ENCODE results near the gene USP6. TPM values are rescaled to one million over a fixed set of nuclear protein-coding genes. Genes with fewer than 3 reads are reported as not detected.
"Not testable (repeated sequence)": the region's sequence is repeated elsewhere in the genome, so short reads cannot be mapped to it uniquely, and the experiment has no call there.

USP6 gene
- under 1 TPM; 0.08 to 0.12 TPM for total RNA-seq
- long read RNA-seq: 0 reads

DNA sequence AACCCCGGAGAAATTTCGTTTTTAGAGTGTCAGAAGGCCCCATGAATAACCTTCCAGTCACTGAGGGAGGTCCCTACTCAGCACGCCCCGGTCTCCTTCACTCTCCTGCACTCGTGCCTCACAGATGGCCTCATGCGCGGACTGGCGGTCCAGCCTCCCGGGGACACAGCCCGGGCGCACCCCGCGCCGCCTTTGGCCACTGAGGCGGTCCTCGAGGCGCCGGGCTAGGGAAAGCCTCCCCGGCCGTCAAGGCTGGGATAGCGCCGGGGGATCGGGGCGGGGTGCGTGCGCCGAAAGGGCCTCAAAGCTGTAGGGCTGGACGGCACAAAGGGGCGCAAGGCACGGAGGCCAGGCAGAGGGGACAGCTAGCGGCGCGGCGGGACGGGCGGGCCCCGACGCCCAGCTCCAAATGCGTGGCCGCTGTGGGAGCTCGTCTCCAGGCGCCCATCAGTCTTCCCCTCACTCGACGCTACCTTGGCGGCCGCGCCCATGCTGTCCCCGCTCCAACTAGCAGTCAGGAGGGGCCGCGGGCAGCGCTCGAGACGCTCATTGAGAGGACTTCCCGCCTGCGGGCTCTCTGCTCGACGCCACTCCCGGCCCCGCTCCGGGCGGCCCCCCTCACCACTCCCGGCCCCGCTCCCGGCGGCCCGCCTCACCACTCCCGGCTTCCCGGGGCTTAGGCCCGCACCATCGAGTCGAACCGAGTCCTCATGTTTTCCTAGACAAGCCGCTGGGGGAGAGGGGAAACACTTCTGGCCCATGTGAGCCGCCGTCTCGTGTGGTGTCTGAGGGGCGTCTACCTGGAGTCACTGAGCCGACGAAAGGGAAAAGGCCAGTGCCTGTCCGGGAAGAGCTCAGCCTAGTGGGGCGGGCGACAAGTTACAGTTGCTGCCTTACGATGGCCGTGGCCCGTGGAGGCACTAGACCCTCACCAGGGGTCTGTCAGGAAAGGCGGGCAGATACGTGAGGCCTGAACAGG is at the start of gene USP6:
USP6 (plus strand) TSS at position 360 of the 979 bp plus-strand sequence. CDS start 14,336 bp downstream, outside the sequence.
- intact Hi-C loops (cut with DNase I, micrococcal nuclease): no loop called here
- no peak for ATAC-seq
- DNase-seq: no peak

DNA sequence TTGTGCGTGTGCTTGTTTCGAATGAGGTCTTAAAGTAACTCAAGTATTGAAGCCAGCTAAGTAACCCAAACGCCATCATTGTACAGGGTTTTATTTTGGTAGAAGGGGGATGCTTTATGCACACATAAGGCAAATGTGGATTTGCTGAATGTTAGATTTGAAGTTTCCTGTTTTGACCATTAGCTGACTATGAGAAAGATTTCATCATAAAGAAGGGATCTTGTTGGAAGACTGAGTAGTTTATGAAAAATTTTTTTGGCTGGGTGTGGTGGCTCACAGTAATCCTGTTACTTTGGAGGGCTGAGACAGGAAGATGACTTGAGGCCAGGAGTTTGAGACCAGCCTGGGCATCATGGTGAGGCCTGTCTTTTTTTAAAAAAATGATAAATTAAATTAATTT is 47.6 kb upstream of the USP6 start:
- ATAC-seq: no peak
- DNase-seq: no peak
- intact Hi-C loops (cut with DNase I, micrococcal nuclease): no loop called here

DNA sequence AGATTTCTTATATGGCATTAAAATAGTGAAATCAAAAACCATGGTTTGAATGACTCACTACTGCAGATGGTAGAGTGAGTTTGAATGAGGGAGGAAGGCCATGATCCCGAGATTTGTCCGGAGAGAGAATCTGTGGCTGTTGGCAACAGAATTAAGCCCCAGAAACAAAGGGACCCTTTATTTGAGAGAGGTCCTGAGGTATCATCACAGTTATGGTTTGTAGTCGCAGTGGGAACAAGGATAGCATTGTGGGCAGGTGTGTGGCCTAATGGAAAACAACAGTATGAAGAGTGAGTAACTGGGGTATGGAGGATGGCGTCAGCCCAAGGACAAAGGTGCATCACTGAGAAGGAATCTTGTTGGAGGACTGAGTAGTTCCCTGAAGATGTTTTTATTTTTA is 46.1 kb upstream of the USP6 start:
- no peak for ATAC-seq
- intact Hi-C loops (cut with DNase I, micrococcal nuclease): no loop called here
- no peak for DNase-seq

DNA sequence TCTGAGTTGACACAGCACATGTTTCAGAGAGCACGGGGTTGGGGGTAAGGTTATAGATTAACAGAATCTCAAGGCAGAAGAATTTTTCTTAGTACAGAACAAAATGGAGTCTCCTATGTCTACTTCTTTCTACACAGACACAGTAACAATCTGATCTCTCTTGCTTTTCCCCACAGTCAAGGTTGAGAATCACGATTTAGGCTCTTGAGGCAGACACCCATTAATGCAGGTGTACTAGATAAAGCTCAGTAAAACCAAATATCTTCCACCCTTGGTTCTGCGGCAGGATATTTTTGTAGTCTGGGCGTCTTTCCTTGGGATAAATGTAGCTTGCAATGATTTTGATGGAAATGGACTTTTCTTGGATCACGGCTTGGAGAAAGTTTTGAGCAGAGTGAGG is 40.4 kb upstream of the USP6 start:
- intact Hi-C loops (cut with DNase I, micrococcal nuclease); DNase-seq; ATAC-seq: not testable (repeated sequence)

DNA sequence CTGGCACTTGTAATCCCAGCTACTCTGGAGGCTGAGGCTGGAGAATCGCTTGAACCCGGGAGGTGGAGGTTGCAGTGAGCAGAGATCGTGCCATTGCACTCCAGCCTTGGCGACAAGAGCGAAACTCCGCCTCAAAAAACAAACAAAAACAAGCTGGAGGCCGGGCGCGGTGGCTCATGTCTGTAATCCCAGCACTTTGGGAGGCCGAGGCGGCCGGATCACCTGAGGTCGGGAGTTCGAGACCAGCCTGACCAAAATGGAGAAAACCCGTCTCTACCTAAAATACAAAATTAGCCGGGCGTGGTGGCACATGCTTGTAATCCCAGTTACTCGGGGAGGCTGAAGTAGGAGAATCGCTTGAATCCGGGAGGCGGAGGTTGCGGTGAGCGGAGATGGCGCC is 38.6 kb upstream of the USP6 start:
- peak in 1 of 2 donors; percentile 9 for DNase-seq
- ATAC-seq; intact Hi-C loops (cut with DNase I, micrococcal nuclease): not testable (repeated sequence)

DNA sequence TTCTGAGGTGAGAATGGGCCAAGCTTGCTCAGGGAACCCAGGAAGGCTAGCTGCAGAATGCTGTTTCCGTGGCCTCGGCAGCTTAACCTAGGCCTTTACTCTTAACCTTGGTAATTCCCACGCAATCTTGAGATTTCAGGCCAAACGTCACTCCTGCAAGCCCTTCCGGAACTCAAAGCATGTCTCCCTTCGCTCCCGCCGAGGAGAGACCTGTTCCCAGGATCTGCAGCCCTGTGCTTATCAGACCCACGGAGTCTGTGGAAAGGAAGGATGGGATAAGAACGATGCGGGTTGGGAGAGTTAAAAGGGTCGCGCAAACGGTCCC is 38.1 kb upstream of the USP6 start:
- DNase-seq (no peak), ATAC-seq (peak; percentile 3)
- intact Hi-C loops (cut with DNase I, micrococcal nuclease): no loop called here

DNA sequence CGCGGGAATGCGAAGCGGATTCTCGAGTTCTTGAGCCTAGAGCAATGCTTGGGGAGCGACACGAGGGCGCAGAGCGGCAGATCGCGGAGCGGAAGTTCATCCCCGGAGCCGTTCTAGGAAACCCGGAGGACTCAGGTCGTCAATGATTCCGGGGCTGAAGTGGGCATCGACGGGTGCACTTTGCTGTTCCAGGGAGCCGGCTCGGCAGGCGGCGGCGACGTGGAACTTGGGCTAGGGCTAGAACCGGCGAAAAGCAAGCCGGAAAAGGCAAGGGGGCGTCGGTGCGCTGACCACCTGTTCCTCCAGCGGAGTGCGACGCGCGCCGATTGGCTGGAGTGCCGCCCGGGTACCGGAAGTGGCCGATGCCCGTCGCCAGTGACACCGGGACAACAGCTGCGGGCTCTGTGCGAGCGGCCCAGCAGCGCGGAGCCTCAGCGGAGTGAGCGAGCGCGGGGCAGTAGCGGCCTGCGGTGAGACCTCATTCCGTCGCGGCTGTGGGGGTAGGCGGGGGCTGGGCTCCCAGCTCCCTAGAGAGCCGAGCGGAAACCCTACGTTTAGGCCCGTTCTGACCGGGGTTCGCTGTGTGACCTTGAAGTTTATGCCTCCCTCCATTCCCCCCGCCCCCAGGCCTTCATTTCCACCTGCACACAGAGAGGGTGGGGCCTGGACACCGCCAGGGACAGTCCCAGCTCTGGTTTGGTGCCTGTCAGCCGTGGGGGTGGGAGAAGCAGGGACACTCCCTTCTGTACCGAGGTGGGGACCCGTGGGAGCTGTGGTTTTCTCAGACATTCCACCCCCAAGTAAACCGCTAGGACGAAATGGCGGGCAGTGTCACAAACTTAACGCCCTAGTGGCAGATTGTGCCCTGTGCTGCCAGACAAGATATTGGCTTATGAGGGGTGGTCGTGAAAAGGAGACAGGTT is 37.5 kb upstream of the USP6 start, which contains the start of gene ZFP3:
ZFP3 (plus strand) TSS at position 362 of the 923 bp plus-strand sequence. CDS start 13,038 bp downstream, outside the sequence.
- peak; percentile 97 for ATAC-seq
- intact Hi-C loops (cut with DNase I, micrococcal nuclease): no loop called here
- DNase-seq: peak; percentile 86 to 89

DNA sequence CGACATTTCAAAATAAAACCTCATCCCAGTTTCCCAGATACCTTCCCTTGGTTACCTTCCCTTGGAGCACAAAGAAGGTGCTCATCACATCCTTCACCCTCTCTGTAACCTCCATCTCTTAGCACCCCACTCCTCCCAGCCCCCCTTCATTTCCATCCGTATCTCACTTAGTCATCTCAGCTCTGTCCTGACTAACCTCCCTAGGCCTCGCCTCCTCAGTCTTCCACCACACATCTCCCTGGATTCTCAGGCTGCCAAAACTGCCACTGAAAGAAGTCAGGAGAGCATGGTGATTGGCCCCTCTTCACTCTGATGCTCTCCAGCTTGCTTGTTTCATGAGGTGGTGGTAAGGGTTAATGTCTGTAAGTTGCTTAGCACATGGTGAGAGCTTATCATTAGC is 35.2 kb upstream of the USP6 start:
- no peak for ATAC-seq
- intact Hi-C loops (cut with DNase I, micrococcal nuclease): no loop called here
- DNase-seq: no peak

DNA sequence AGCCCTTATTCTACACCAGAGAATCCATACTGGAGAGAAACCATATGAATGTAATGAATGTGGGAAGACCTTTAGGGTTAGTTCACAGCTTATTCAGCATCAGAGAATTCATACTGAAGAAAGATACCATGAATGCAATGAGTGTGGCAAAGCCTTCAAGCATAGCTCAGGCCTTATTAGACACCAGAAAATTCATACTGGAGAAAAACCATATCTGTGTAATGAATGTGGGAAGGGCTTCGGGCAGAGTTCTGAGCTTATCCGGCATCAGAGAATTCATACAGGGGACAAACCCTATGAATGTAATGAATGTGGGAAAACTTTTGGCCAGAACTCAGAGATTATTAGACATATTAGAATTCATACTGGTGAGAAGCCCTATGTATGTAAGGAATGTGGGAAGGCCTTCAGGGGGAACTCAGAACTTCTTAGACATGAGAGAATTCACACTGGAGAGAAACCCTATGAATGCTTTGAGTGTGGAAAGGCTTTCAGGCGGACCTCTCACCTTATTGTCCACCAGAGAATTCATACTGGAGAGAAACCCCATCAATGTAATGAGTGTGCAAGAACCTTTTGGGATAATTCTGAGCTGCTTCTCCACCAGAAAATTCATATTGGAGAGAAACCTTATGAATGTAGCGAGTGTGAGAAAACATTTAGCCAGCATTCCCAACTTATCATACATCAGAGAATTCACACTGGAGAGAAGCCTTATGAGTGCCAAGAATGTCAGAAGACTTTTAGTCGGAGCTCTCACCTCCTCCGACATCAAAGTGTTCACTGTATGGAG is 23.4 kb upstream of the USP6 start:
- no peak for ATAC-seq
- intact Hi-C loops (cut with DNase I, micrococcal nuclease): no loop called here
- DNase-seq: no peak

DNA sequence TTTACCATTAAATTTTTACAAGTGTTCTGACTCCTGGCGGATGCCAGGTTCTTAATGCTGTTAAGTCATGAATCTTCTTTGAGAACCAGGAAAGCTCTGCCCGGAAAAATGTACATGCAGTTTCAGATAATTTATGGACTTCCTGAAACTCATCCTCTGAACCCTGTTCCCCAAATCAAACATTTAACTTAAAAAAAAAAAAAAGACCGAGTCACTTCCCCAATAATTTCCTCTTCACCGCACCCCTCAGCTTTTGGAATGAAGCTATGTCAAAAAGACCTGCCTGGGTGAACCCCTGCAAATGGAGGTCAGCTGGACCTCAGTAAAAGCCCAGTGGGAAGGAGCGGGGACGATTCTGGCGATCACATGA is 19.1 kb upstream of the USP6 start:
- no peak for ATAC-seq
- DNase-seq: no peak
- intact Hi-C loops (cut with DNase I, micrococcal nuclease): no loop called here

DNA sequence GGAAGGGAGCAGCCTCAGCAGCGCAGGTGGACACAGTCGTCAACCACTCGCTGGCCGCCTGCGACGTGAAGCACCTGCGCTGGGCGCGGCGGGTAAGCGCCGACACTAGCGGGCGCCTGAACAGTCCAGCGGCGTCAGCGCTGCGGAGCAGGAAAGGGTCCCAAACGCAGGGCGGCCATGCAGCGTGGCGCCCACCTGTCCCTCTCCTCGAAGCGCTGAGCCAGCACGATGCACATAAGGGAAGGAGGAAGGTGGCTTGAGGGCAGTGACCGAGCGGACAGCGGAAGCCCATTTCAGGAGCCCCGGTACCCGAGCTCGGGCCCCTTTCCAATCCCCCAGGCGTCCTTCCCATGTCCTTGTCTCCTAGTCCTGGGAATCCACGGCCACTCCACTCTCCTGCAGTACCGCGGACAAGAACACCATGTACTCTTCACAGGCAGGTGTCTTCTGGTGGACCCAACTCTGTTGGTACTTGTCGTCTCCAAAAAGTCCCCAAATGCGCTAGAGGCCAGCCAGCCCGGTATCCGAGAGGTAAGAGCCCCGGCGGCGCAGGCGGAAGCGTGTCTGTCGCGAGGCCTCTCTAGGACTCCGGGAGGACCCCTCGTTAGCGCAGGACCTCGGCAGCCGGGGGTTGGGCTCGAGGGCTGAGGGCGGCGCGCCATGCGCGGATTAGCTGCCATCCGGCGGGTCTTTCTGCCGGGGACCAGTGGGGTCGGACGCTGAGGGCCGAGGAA is 18.6 kb upstream of the USP6 start:
- intact Hi-C loops (cut with DNase I, micrococcal nuclease): no loop called here
- peak; percentile 43 to 58 for DNase-seq
- peak; percentile 26 for ATAC-seq

DNA sequence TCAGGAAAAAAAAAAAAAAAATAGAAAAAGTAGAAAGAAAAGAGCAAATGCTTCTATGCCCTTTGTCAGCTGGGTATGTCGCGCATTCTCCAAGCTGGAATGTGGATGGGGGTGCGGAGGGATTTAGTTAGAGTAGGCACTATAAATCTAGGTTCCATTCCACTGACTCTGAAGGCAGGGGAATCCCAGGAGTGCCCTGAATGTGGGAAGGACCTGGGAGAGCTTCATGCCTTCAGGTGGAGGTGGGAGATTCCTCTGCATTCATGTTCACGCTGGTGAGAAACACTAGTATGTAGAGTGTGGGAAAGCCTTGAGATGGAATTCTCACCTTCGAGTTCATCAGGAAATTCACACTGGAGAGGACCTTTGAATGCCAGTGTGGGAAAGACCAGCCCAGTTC is 16.6 kb upstream of the USP6 start:
- no peak for ATAC-seq
- DNase-seq: no peak
- intact Hi-C loops (cut with DNase I, micrococcal nuclease): no loop called here

DNA sequence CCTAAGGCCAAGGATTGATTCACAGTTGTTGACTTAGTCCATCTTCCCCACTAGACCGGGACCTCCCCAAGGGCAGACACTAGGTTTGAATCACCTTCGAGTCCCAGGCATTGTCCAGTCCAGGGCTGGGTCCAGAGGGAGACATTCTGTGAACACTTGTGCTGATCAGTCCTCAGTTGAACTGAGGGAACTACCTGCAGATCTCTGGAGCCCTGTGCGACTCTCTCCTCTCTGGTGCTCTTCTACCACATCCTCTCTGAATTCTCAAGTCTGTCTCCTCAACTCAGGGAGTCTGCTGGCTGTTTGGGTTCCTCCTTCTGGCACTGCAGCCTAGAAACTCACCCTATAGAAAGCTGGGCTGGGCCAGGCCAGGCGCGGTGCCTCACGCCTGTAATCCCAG is 15.0 kb upstream of the USP6 start:
- DNase-seq (no peak), ATAC-seq (no peak)
- intact Hi-C loops (cut with DNase I, micrococcal nuclease): no loop called here

DNA sequence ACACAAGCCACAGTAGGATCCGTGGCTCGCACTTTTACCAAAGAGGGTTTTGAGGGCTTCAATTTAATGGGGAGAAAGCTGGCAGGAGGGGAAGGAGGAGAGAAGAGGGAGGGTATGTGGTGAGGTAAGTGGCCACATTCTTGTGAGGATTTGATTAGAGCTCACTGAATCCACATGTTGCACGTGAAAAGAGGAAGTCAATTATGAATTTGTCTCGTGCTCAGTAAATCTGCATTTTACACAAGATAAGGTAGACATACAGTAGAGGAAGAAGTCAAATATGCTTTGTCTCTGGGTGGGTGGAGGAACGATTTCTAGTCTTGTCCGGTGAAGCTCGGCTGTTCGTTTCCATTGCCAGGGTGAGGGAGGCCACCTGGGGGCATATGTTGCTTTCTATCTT is 5.0 kb upstream of the USP6 start:
- DNase-seq: no peak

DNA sequence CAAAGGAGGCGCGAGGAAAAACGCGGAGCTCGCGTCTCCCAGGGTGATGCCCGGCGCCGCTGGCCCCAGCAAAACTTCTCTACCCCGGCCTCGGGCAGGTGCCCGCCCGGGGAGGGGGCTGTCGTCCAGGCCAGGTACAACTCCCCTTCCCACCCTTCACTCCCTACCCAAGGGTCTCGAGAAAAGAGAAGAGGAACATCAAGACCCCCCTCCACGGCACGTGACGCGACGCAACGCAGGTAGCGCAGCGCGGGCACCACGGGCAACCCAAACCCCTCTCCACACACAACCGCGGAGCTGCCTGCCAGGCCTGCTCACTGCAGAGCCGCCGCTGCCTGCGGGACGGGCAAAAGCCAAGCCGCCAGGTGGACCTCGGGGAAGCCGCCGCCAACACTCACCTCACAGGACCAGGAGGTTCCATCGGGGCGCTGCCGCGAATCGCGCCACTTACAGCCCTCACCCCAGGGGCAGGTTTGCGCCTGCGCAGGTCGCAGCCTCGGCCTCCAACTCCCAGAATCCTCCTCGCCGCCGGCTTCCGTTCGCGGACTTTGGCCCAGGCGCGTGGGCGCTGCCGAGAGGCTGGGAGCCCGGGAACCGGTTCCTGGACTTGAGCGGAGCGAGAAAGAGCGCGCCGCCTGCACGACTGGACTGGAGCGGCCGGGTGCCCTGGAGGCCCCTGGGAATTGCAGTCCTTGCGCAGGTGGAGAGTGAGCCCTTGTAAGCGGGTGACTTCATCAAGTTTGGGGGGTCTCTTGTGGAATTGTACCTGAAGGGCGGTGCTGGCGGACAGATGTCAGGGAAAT is 4.2 kb upstream of the USP6 start, which contains the start of gene ZNF232:
ZNF232 (minus strand) TSS at position 477 of the 803 bp plus-strand sequence; CDS start at position 421, 56 bp downstream.
- peak; percentile 96 to 97 for DNase-seq
- intact Hi-C loops (cut with DNase I, micrococcal nuclease): no loop called here

More for the DNA sequence above, 5.0 kb upstream of the USP6 start:
- no peak for ATAC-seq
- intact Hi-C loops (cut with DNase I, micrococcal nuclease): no loop called here

DNA sequence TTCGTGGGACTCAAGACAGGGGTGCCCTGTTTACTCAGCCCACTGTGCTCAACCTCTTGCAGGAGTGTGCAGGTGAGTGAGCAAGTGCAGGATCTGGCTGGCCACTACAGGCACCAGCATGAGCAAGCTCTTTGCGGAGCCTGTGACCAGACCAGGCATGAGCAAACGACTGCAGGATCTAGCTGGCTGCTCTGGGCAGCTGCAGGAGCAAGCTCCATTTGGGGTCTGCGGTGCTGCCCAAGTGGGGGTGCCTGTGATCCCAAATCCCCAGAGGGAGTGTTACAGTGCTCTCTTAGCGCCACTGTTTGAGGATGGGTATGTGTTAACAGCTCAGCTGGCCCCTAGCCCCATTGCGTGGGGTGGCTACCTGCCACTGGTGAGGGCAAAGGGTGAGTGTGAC is 2.4 kb downstream of the USP6 start:
- ATAC-seq (no peak), DNase-seq (no peak)
- intact Hi-C loops (cut with DNase I, micrococcal nuclease): no loop called here

More for the DNA sequence above, 4.2 kb upstream of the USP6 start, which contains the start of gene ZNF232:
- peak; percentile 95 for ATAC-seq

DNA sequence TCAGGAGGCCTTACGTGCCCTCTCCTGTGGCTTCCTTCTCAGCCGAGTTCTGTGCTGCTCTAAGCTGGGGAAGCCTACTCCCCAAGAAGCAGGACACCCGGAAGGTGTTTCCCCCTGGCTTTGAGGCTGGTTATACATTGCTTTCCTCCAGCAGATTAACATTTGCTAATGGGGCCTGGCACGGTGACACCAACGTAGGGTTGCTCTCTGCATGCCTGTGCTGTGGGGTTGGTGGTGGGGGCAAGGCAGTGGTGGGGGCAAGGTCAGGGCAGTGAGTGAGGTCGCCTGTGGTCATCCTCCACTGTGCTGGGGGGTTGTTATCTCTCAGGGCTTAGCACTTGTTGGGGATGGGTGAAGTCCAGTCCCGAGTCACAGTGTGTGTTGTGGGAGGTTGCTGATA is 4.2 kb downstream of the USP6 start:
- no peak for DNase-seq
- intact Hi-C loops (cut with DNase I, micrococcal nuclease): no loop called here
- ATAC-seq: no peak
